ENCODE data around the gene OR8B4. TPM values are rescaled to one million over a fixed set of nuclear protein-coding genes. Genes with fewer than 3 reads are reported as not detected.

The OR8B4 gene
- not detected for total RNA-seq
- polyA plus RNA-seq, result not detected

DNA sequence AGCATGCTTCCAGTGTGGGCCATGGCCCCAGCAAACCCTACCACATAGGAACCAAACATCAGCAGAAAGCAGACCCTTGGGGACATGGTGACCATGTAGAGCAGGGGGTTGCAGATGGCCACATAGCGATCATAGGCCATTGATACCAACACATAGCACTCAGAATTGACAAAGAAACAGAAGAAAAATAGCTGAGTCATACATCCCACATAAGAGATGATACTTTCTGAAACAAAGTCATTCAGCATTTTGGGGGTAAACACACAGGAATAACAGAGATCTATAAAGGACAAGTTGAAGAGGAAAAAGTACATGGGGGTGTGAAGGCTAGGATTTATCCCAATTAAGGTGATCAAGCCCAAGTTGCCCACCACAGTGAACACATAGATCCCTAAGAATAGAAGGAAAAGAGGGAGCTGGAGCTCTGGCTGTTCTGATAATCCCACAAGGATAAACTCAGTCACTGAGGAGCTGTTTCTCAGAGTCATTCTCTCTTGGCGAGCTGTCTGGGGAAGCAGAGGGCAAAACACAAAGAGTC, at the start of gene OR8B4:
TSS of gene OR8B4 (minus strand) at position 488 of the 538 bp plus-strand sequence. CDS start at position 488, 0 bp downstream.
- Histone ChIP-seq H3K27ac (ENCODE audit: low read depth, low read length) (no peak within 1 kb of the TSS), H3K9me3 (ENCODE audit: control insufficient read depth in 1 of 2, low read length in 2 of 2) (no peaks in the 10 kb centered on the region), H3K27me3 (ENCODE audit: insufficient read depth, low read length) (no peaks in the 10 kb centered on the region), H3K4me1 (ENCODE audit: insufficient read depth, low read length) (no peaks in the 10 kb centered on the region), H3K4me3 (ENCODE audit: low read length in 2 of 2) (no peak within 1 kb of the TSS), H3K36me3 (ENCODE audit: insufficient read depth, low read length) (no peaks in the 10 kb centered on the region)
- H3K4me1 Mint-ChIP-seq, result no peaks in the 10 kb centered on the region
- intact Hi-C loops (cut with micrococcal nuclease), result no loop called here
- peaks cover 0 to 4% (median 3%) of the 10 kb centered on the region in 8 donors for H3K9me3 Mint-ChIP-seq
- peaks cover 0 to 9% of the 10 kb centered on the region in 2 donors for H3K27me3 Mint-ChIP-seq
- no peaks in the 10 kb centered on the region for H3K36me3 Mint-ChIP-seq
- ChIA-PET CTCF (ENCODE audit: partially characterized antibody) (interaction anchor here (0.6 kb wide), 1 partner anchor 1181 kb away, joined by 3 read pairs; no protein-coding TSS in a partner anchor), POLR2A (ENCODE audit: partially characterized antibody) (no interaction called here)
- H3K27ac Mint-ChIP-seq, result peak within 1 kb of the TSS in 1 of 7 donors; percentile 31
- no peak for DNase-seq
- H3K4me3 Mint-ChIP-seq, result no peak within 1 kb of the TSS

DNA sequence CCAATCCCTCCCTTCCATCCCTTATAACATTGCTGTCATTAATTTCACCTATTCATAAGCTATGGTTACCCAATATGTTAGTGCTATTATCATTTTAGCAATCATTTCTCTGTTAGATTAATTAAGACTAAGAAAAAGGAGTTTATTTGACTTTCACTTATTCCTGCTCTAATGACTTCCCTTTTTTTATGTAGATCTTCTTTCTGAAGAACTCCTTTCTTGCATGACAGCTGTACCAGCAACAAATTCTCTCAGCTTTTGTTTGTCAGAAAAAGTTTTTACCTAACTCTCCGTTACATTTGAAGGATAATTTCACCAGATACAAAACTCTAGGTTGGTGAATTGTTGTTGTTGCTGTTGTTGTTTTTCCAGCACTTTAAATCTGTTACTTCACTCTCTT, 49.4 kb upstream of the OR8B4 start:
- Mint-ChIP-seq H3K4me3 (no peak overlapping the region), H3K27ac (no peak overlapping the region), H3K9me3 (peaks cover 0 to 8% (median 0%) of the 10 kb centered on the region in 8 donors), H3K27me3 (peaks cover 0 to 6% of the 10 kb centered on the region in 2 donors), H3K4me1 (no peaks in the 10 kb centered on the region), H3K36me3 (no peaks in the 10 kb centered on the region)
- intact Hi-C loops (cut with micrococcal nuclease), result no loop called here
- POLR2A ChIA-PET (ENCODE audit: partially characterized antibody), result no interaction called here
- no peak overlapping the region for H3K4me3 ChIP-seq (ENCODE audit: low read length in 2 of 2)
- DNase-seq, result no peak
- no peaks in the 10 kb centered on the region for H3K9me3 ChIP-seq (ENCODE audit: control insufficient read depth in 1 of 2, low read length in 2 of 2)
- H3K27me3 ChIP-seq (ENCODE audit: insufficient read depth, low read length), result no peaks in the 10 kb centered on the region
- H3K36me3 ChIP-seq (ENCODE audit: insufficient read depth, low read length), result no peaks in the 10 kb centered on the region
- H3K4me1 ChIP-seq (ENCODE audit: insufficient read depth, low read length), result no peaks in the 10 kb centered on the region
- CTCF ChIA-PET (ENCODE audit: partially characterized antibody), result no interaction called here
- H3K27ac ChIP-seq (ENCODE audit: low read depth, low read length), result no peak overlapping the region

DNA sequence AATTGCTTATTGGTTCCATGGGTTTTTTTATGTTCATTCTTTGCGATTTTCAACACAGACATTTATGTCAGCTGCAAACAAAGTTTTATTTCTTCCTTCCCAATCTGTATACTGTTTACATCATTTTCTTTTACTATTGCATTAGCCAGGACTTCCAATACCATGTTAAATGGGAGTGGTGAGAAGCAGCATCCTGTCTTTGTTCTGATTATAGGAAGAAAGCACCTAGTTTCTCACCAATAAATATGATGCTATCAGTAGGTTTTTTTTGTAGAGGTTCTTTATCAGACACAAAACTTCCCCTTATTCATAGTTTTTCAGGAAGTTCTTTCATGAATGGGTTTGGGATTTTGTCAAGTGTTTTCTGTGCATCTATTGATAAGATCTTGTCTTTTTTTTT, 48.8 kb upstream of the OR8B4 start:
- Mint-ChIP-seq H3K4me1 (no peaks in the 10 kb centered on the region), H3K9me3 (peaks cover 0 to 8% (median 0%) of the 10 kb centered on the region in 8 donors), H3K4me3 (no peak overlapping the region), H3K27ac (peak overlapping the region in 1 of 7 donors; percentile 25), H3K36me3 (no peaks in the 10 kb centered on the region), H3K27me3 (peaks cover 0 to 4% of the 10 kb centered on the region in 2 donors)
- H3K36me3 ChIP-seq (ENCODE audit: insufficient read depth, low read length), result no peaks in the 10 kb centered on the region
- H3K27ac ChIP-seq (ENCODE audit: low read depth, low read length), result no peak overlapping the region
- POLR2A ChIA-PET (ENCODE audit: partially characterized antibody), result no interaction called here
- H3K4me1 ChIP-seq (ENCODE audit: insufficient read depth, low read length), result no peaks in the 10 kb centered on the region
- H3K27me3 ChIP-seq (ENCODE audit: insufficient read depth, low read length), result no peaks in the 10 kb centered on the region
- no peak for DNase-seq
- no peaks in the 10 kb centered on the region for H3K9me3 ChIP-seq (ENCODE audit: control insufficient read depth in 1 of 2, low read length in 2 of 2)
- no peak overlapping the region for H3K4me3 ChIP-seq (ENCODE audit: low read length in 2 of 2)
- intact Hi-C loops (cut with micrococcal nuclease), result no loop called here
- CTCF ChIA-PET (ENCODE audit: partially characterized antibody), result no interaction called here

- Mint-ChIP-seq H3K4me3 (no peak overlapping the region), H3K27me3 (peaks cover 0 to 2% of the 10 kb centered on the region in 2 donors), H3K4me1 (no peaks in the 10 kb centered on the region), H3K27ac (no peak overlapping the region), H3K36me3 (no peaks in the 10 kb centered on the region), H3K9me3 (peaks cover 0 to 4% (median 0%) of the 10 kb centered on the region in 8 donors)
- intact Hi-C loops (cut with micrococcal nuclease), result no loop called here
- no peaks in the 10 kb centered on the region for H3K9me3 ChIP-seq (ENCODE audit: control insufficient read depth in 1 of 2, low read length in 2 of 2)
- POLR2A ChIA-PET (ENCODE audit: partially characterized antibody), result no interaction called here
- DNase-seq, result no peak
- no peaks in the 10 kb centered on the region for H3K27me3 ChIP-seq (ENCODE audit: insufficient read depth, low read length)
- H3K4me1 ChIP-seq (ENCODE audit: insufficient read depth, low read length), result no peaks in the 10 kb centered on the region
- CTCF ChIA-PET (ENCODE audit: partially characterized antibody), result no interaction called here
- no peaks in the 10 kb centered on the region for H3K36me3 ChIP-seq (ENCODE audit: insufficient read depth, low read length)
- H3K4me3 ChIP-seq (ENCODE audit: low read length in 2 of 2), result no peak overlapping the region
- no peak overlapping the region for H3K27ac ChIP-seq (ENCODE audit: low read depth, low read length)
Measured at GRCh38 chr11:124470561-124471227, 46.0 kb upstream of the OR8B4 start.

DNA sequence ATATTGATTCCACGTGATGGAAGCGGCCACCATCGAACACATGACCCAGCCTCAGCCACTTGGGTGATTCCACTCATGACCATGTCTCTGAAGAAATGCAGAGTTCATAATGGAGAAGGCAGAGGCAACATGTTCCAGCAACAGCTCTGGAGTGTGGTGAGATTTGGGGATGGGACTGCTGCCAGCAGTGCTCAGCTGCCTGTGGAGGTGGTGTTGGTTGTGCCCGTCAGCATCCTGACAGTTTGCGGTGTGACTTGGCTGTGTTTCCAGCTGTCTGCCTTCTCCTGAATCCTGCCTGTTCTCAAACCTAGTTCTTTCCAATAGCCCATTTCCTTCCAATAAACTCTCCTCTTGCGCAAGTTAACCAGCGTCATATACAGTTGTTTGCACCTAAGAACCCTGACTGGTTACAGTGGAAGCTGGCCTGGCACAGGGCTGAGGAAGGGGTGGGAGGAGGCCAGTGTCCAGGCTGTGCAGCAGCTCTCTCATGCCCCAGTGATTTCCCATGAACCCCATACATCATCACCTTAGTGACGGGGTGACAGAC, 42.8 kb upstream of the OR8B4 start:
- ChIA-PET POLR2A (ENCODE audit: partially characterized antibody) (no interaction called here), CTCF (ENCODE audit: partially characterized antibody) (no interaction called here)
- Mint-ChIP-seq H3K36me3 (no peaks in the 10 kb centered on the region), H3K9me3 (peaks cover 0 to 1% (median 0%) of the 10 kb centered on the region in 8 donors), H3K4me1 (no peaks in the 10 kb centered on the region), H3K27ac (no peak overlapping the region), H3K4me3 (no peak overlapping the region), H3K27me3 (no peaks in the 10 kb centered on the region)
- no peaks in the 10 kb centered on the region for H3K27me3 ChIP-seq (ENCODE audit: insufficient read depth, low read length)
- DNase-seq, result no peak
- H3K36me3 ChIP-seq (ENCODE audit: insufficient read depth, low read length), result no peaks in the 10 kb centered on the region
- no peak overlapping the region for H3K4me3 ChIP-seq (ENCODE audit: low read length in 2 of 2)
- H3K9me3 ChIP-seq (ENCODE audit: control insufficient read depth in 1 of 2, low read length in 2 of 2), result no peaks in the 10 kb centered on the region
- H3K27ac ChIP-seq (ENCODE audit: low read depth, low read length), result no peak overlapping the region
- H3K4me1 ChIP-seq (ENCODE audit: insufficient read depth, low read length), result no peaks in the 10 kb centered on the region
- intact Hi-C loops (cut with micrococcal nuclease), result no loop called here

- Histone ChIP-seq H3K27me3 (ENCODE audit: insufficient read depth, low read length) (no peaks in the 10 kb centered on the region), H3K27ac (ENCODE audit: low read depth, low read length) (no peak overlapping the region), H3K4me3 (ENCODE audit: low read length in 2 of 2) (no peak overlapping the region), H3K4me1 (ENCODE audit: insufficient read depth, low read length) (no peaks in the 10 kb centered on the region), H3K9me3 (ENCODE audit: control insufficient read depth in 1 of 2, low read length in 2 of 2) (no peaks in the 10 kb centered on the region), H3K36me3 (ENCODE audit: insufficient read depth, low read length) (no peaks in the 10 kb centered on the region)
- Mint-ChIP-seq H3K27me3 (no peaks in the 10 kb centered on the region), H3K27ac (no peak overlapping the region), H3K9me3 (peaks cover 0 to 5% (median 3%) of the 10 kb centered on the region in 8 donors), H3K4me1 (no peaks in the 10 kb centered on the region), H3K36me3 (no peaks in the 10 kb centered on the region), H3K4me3 (no peak overlapping the region)
- ChIA-PET POLR2A (ENCODE audit: partially characterized antibody) (no interaction called here), CTCF (ENCODE audit: partially characterized antibody) (interaction anchor here (1.3 kb wide), 1 partner anchor 16 kb away, joined by 3 read pairs; no protein-coding TSS in a partner anchor)
- intact Hi-C loops (cut with micrococcal nuclease), result no loop called here
- DNase-seq, result no peak
Measured at GRCh38 chr11:124465368-124465767, 40.7 kb upstream of the OR8B4 start.

DNA sequence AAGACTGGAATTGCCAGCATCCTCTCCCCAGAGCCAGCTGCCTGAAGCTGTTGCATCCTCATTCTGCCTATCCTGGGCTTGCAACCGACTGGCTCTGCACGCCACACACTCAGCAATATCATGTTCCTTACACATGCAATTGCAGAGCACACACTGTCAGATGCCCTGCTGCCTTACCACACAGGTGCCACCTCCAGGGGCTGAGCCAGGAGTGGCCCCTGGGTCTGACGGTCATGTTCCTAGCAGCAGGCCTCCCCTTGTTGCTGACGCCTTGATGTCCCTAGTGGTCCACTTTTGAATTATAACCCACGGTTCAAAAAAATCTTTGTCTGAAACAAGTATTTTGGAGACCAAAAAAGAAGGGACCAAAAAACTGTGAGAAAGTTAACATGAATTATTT, 39.3 kb upstream of the OR8B4 start:
- Mint-ChIP-seq H3K4me3 (no peak overlapping the region), H3K27me3 (no peaks in the 10 kb centered on the region), H3K4me1 (no peaks in the 10 kb centered on the region), H3K27ac (no peak overlapping the region), H3K9me3 (peaks cover 0 to 5% (median 3%) of the 10 kb centered on the region in 8 donors), H3K36me3 (no peaks in the 10 kb centered on the region)
- H3K4me1 ChIP-seq (ENCODE audit: insufficient read depth, low read length), result no peaks in the 10 kb centered on the region
- no peaks in the 10 kb centered on the region for H3K27me3 ChIP-seq (ENCODE audit: insufficient read depth, low read length)
- intact Hi-C loops (cut with micrococcal nuclease), result no loop called here
- DNase-seq, result no peak
- no peak overlapping the region for H3K4me3 ChIP-seq (ENCODE audit: low read length in 2 of 2)
- POLR2A ChIA-PET (ENCODE audit: partially characterized antibody), result no interaction called here
- H3K36me3 ChIP-seq (ENCODE audit: insufficient read depth, low read length), result no peaks in the 10 kb centered on the region
- no peaks in the 10 kb centered on the region for H3K9me3 ChIP-seq (ENCODE audit: control insufficient read depth in 1 of 2, low read length in 2 of 2)
- CTCF ChIA-PET (ENCODE audit: partially characterized antibody), result no interaction called here
- no peak overlapping the region for H3K27ac ChIP-seq (ENCODE audit: low read depth, low read length)

Measured in CD4-positive, alpha-beta memory T cell (primary cell).